GM19238 (cell line): ENCODE measurements around the gene MAP3K6.
"Not testable (repeated sequence)": the region's sequence is repeated elsewhere in the genome, so short reads cannot be mapped to it uniquely, and the experiment has no call there.

ENCODE experiments used
- DNase-seq: peaks from one replicate; pipeline ENCODE4 v3.0.0; 2011; ENCODE audit warnings: low spot score; ENCODE audit not compliant: insufficient read length

Gene MAP3K6

GRCh38 chr1:27398405-27399149, 31.8 kb upstream of the MAP3K6 start:
- no peak for DNase-seq

GRCh38 chr1:27397749-27398148, 31.0 kb upstream of the MAP3K6 start:
- no peak for DNase-seq

DNA sequence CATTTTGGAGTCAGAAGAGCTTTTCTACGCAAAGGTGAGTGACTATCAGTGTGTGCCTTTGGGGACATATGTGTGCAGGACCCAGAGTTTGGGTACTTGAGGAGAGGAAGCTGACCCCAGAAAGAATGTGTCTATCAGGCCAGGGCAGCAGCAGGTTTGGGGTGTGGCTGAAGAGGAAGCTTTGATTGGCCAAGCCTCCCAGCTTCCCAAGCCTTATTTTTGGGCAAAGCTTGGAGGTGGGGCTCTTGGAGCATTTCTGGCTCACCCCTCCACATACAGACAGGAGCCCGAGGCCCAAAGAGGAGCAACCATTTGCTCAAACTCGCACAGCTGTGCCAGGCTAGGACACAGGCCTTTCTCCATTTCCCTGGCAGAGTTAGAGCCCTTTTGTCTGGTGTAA, 30.3 kb upstream of the MAP3K6 start:
- no peak for DNase-seq

- DNase-seq = peak; percentile 83
Observed at GRCh38 chr1:27395441-27396195, 28.9 kb upstream of the MAP3K6 start.

DNA sequence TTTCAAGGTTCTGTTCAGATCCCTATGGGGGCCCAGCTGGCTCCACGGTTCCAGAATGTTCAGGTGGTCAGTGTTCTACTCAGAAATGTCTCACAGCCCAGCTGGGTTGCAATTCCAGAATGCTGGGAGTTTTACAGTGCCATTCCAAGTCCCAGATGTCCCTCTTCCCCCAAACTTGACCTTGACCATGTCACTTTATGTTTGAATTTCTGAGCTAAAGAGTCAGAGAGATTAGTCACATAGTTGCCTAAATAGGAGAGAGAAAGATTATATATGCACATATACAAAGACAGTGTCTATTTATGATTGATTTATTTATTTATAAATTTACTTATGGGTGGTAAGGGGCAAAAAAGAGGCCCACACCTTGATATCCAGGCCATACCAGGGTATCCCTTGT, 28.2 kb upstream of the MAP3K6 start:
- DNase-seq = no peak

DNA sequence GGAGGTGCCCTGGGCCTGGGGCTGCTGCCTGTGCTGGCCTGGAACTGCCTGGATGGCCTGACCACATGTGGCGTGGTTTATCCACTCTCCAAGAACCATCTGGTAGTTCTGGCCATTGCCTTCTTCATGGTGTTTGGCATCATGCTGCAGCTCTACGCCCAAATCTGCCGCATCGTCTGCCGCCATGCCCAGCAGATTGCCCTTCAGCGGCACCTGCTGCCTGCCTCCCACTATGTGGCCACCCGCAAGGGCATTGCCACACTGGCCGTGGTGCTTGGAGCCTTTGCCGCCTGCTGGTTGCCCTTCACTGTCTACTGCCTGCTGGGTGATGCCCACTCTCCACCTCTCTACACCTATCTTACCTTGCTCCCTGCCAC, 27.5 kb upstream of the MAP3K6 start:
- DNase-seq = no peak

DNA sequence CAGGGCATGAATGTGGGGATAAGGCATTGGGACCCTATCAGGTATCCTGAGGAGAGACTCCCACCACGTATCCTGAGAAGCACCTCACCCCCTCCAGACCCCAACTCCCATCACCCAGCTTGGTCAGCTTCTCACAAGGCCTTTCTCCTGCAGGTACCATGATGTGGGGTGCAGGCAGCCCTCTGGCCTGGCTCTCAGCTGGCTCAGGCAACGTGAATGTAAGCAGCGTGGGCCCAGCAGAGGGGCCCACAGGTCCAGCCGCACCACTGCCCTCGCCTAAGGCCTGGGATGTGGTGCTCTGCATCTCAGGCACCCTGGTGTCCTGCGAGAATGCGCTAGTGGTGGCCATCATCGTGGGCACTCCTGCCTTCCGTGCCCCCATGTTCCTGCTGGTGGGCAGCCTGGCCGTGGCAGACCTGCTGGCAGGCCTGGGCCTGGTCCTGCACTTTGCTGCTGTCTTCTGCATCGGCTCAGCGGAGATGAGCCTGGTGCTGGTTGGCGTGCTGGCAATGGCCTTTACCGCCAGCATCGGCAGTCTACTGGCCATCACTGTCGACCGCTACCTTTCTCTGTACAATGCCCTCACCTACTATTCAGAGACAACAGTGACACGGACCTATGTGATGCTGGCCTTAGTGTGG, 27.0 kb upstream of the MAP3K6 start:
- DNase-seq = no peak

- DNase-seq = no peak
Observed at GRCh38 chr1:27392778-27393635, 26.2 kb upstream of the MAP3K6 start.

- DNase-seq = peak; percentile 92
Observed at GRCh38 chr1:27392096-27392777, 25.5 kb upstream of the MAP3K6 start, which contains the start of gene GPR3. Gene GPR3, plus strand, starts transcription at chr1:27392622. Its CDS starts 1,177 bp downstream, at chr1:27393799.

DNA sequence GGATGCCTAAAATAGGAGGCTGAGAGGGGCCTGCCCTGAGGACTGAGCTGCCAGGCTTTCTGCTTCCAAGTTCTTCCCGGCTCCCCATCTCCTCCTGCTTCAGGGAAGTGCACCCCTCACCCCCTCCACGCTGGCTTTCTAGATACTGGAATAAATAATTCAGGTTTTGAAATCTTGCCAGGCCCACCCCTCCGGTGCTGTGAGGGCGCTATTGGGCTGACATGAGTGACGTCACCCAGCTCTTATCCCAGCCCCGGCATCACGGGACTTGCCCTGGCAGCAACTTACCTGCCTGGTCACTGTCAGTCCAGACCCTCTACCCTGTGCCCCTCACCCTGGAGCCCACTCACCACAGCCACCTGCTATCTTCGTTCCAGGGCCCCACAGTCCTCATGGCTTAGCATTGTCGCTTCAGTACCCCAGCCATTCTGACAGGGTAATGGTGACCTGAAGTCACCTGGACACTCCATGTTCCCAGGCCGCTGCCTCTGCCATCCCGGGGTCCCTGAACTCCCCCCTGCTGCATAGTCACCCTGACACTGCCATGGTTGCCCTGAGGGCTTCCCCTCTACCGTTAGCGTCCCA, 24.8 kb upstream of the MAP3K6 start:
- DNase-seq = no peak

- DNase-seq = peak; percentile 67
Observed at GRCh38 chr1:27388337-27389005, 21.7 kb upstream of the MAP3K6 start.

GRCh38 chr1:27384797-27385196, 18.0 kb upstream of the MAP3K6 start:
- not testable (repeated sequence) for DNase-seq

DNA sequence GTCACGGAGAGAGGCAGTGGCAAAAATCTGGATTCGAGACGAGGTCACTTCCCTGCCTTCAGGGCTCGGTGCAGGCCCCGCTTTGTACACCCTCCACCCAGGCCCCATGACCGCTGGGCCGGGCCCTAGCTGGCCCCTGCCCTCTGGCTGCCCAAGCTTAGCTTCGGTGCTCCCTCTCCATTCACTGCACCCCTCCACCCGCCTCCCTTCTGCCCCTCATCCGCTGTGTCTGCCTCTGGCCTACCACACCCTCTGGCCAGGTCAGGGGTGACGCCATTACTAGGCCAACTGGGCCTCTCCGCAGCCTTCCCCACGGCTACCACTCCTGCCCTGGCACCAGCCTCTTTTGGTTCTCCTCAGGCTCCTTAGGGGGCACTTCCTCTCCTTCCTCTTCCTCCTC, 16.9 kb upstream of the MAP3K6 start:
- DNase-seq = no peak

GRCh38 chr1:27383039-27383605, 16.4 kb upstream of the MAP3K6 start, which contains the start of gene CD164L2:
Gene CD164L2, minus strand, starts transcription at chr1:27383333. Its CDS starts 94 bp downstream, at chr1:27383239.
- no peak for DNase-seq

- no peak for DNase-seq
Observed at GRCh38 chr1:27381969-27382762, 15.4 kb upstream of the MAP3K6 start.

GRCh38 chr1:27380766-27381733, 14.3 kb upstream of the MAP3K6 start:
- DNase-seq = no peak

DNA sequence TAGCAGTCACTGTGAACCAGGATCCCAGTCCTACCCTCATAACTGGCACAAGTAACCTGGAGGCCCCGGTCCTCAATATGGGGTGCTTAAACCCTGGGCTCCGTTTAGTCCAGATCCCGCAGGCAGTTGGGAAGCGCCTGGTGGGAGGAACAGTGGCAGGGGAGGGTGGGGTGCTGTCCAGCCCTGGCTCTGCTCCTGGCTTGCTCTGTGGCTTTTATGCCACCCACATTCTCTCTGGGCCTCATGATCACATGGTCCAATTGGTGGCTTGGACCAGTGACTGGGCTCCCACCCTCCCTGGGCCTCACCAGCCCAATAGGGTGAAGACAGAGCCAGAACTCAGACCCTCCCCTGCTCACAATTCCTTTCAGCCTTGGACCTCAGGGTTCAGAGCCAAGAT, 13.5 kb upstream of the MAP3K6 start:
- no peak for DNase-seq
